ENCODE data around the gene XKR3.
"Not testable (repeated sequence)": the region's sequence is repeated elsewhere in the genome, so short reads cannot be mapped to it uniquely, and the experiment has no call there.

Gene XKR3

GRCh38 chr22:16824716-16825687 is at the start of gene XKR3:
TSS of gene XKR3 (minus strand) at chr22:16825411. CDS start at chr22:16808073, 17,338 bp downstream.
- peak; percentile 29 for DNase-seq

GRCh38 chr22:16869640-16870039 is 44.4 kb upstream of the XKR3 start:
- DNase-seq = not testable (repeated sequence)

- DNase-seq = no peak
Observed at GRCh38 chr22:16866167-16866566, 41.0 kb upstream of the XKR3 start.

- not testable (repeated sequence) for DNase-seq
Observed at GRCh38 chr22:16856851-16857250, 31.6 kb upstream of the XKR3 start.

- DNase-seq = peak; percentile 10
Observed at GRCh38 chr22:16854631-16855030, 29.4 kb upstream of the XKR3 start.

- DNase-seq = not testable (repeated sequence)
Observed at GRCh38 chr22:16851268-16851996, 26.2 kb upstream of the XKR3 start.

GRCh38 chr22:16847271-16847670 is 22.1 kb upstream of the XKR3 start:
- peak; percentile 41 for DNase-seq

- no peak for DNase-seq
Observed at GRCh38 chr22:16845881-16846280, 20.7 kb upstream of the XKR3 start.

- no peak for DNase-seq
Observed at GRCh38 chr22:16845465-16845864, 20.3 kb upstream of the XKR3 start.

- DNase-seq = no peak
Observed at GRCh38 chr22:16844529-16844928, 19.3 kb upstream of the XKR3 start.

- no peak for DNase-seq
Observed at GRCh38 chr22:16838073-16838472, 12.9 kb upstream of the XKR3 start.

GRCh38 chr22:16834971-16835370 is 9.8 kb upstream of the XKR3 start:
- no peak for DNase-seq

- DNase-seq = no peak
Observed at GRCh38 chr22:16831257-16831656, 6.0 kb upstream of the XKR3 start.

- no peak for DNase-seq
Observed at GRCh38 chr22:16829985-16830384, 4.8 kb upstream of the XKR3 start.

- no peak for DNase-seq
Observed at GRCh38 chr22:16828876-16829275, 3.7 kb upstream of the XKR3 start.

- no peak for DNase-seq
Observed at GRCh38 chr22:16827506-16827905, 2.3 kb upstream of the XKR3 start.

- no peak for DNase-seq
Observed at GRCh38 chr22:16819249-16819648, 6.0 kb downstream of the XKR3 start.

GRCh38 chr22:16818538-16818937 is 6.7 kb downstream of the XKR3 start:
- DNase-seq = no peak

- no peak for DNase-seq
Observed at GRCh38 chr22:16815073-16815472, 10.1 kb downstream of the XKR3 start.

- no peak for DNase-seq
Observed at GRCh38 chr22:16810188-16810802, 14.9 kb downstream of the XKR3 start.

- no peak for DNase-seq
Observed at GRCh38 chr22:16808744-16809143, 16.5 kb downstream of the XKR3 start.

- DNase-seq = no peak
Observed at GRCh38 chr22:16807109-16807508, 18.1 kb downstream of the XKR3 start.

- DNase-seq = no peak
Observed at GRCh38 chr22:16806401-16806800, 18.8 kb downstream of the XKR3 start.

Data from GF-D8 (cell line).